K562 (cell line): ENCODE results near the gene NOA1. TPM values are rescaled to one million over a fixed set of nuclear protein-coding genes. Genes with fewer than 3 reads are reported as not detected.

Source experiments
- ATAC-seq: fragments of 200-7000 bp; cut with Tn5 transposase; 3 replicates; pipeline ENCODE4 v1.9.1; 2020; ENCODE audit warnings: moderate library complexity
- BruUV-seq: library from RNA; stranded (reverse); fragments of 400-500 nt; replicated peaks from 2 replicates; lab custom pipeline; 2021; lab: Mats Ljungman, UMichigan
- CTCF ChIA-PET: fragments of 300-600 bp; formaldehyde crosslinking; extraction: SDS; loops from one replicate; lab custom pipeline; 2021; ENCODE audit warnings: low intra/inter-chr PET ratio; lab: Yijun Ruan, JAX
- POLR2A ChIA-PET: fragments of 300-600, 350-650 bp; sonication (Branson Sonifier 250); formaldehyde crosslinking; extraction: SDS; loops from one replicate; lab custom pipeline; 2021; ENCODE audit warnings: antibody characterized with exemption, inconsistent platforms; lab: Yijun Ruan, JAX
- DNase-seq, 4 experiments: peaks; one replicate each; pipeline versions ENCODE4 v3.0.0 to v3.0.0-alpha.2; 2011 to 2018; ENCODE audit warnings: low spot score in 3 of 4, mixed read lengths in 3 of 4; ENCODE audit errors: extremely low read depth in 1 of 4
- FAIRE-seq: peaks from 2 replicates; lab custom pipeline; 2011; peaks lifted over from hg19 to GRCh38; lab: Jason Lieb, UNC
- H2AFZ ChIP-seq: 2 replicates; pipeline ENCODE4 v1.6.0; 2011; ENCODE audit warnings: low read depth, low read length, control low read depth, inconsistent platforms
- H3K27ac ChIP-seq: fragments of 200-600 bp; 3 replicates; pipeline ENCODE4 v1.8.0; 2011; ENCODE audit warnings: low read depth, mild to moderate bottlenecking, control low read depth, inconsistent platforms, low read length, moderate library complexity, mixed read lengths; ENCODE audit errors: extremely low read depth
- H3K27me3 ChIP-seq, 2 experiments: fragments of 300-600 bp in 1 of 2; 2 replicates in 1 of 2; 3 replicates in 1 of 2; pipeline versions ENCODE4 v1.6.0 to v1.8.0; 2011; ENCODE audit warnings: inconsistent platforms in 2 of 2, low read length in 2 of 2, mild to moderate bottlenecking in 1 of 2, mixed read lengths in 1 of 2, moderate library complexity in 1 of 2; ENCODE audit not compliant: control insufficient read depth in 2 of 2, insufficient read depth in 2 of 2
- H3K36me3 ChIP-seq: fragments of 300-600 bp; 3 replicates; pipeline ENCODE4 v1.8.0; 2011; ENCODE audit warnings: mild to moderate bottlenecking, low read length, inconsistent platforms; ENCODE audit not compliant: control insufficient read depth, insufficient read depth
- H3K4me1 ChIP-seq, 2 experiments: fragments of 200-600 bp in 1 of 2; replicated peaks in 1 of 2; 2 replicates in 1 of 2; 3 replicates in 1 of 2; pipeline versions ENCODE4 v1.5.1 to v1.8.0; 2011; ENCODE audit warnings: inconsistent platforms in 2 of 2, low read length in 2 of 2, mild to moderate bottlenecking in 1 of 2, mixed read lengths in 1 of 2, moderate library complexity in 1 of 2; ENCODE audit not compliant: control insufficient read depth in 2 of 2, insufficient read depth in 2 of 2
- H3K4me2 ChIP-seq: 2 replicates; pipeline ENCODE4 v1.6.1; 2011; ENCODE audit warnings: low read length, control low read depth, inconsistent platforms, mixed read lengths; ENCODE audit not compliant: insufficient read depth
- H3K4me3 ChIP-seq: fragments of 200-600 bp; sonication (generic), shearing (Covaris generic); 2 replicates; pipeline ENCODE4 v1.5.1; 2016; ENCODE audit warnings: control low read depth, inconsistent platforms
- H3K79me2 ChIP-seq: fragments of 200-600 bp; 3 replicates; pipeline ENCODE4 v1.8.0; 2011; ENCODE audit warnings: low read length, inconsistent platforms; ENCODE audit not compliant: control insufficient read depth, insufficient read depth
- H3K9ac ChIP-seq, 2 experiments: 2 replicates each; pipeline versions ENCODE4 v1.6.0 to v1.6.1; 2011; ENCODE audit warnings: low read depth in 2 of 2, low read length in 2 of 2, control low read depth in 1 of 2, inconsistent platforms in 1 of 2, mild to moderate bottlenecking in 1 of 2, mixed read lengths in 1 of 2; ENCODE audit not compliant: insufficient read depth in 1 of 2
- H3K9me1 ChIP-seq: one replicate; pipeline ENCODE4 v1.6.0; 2011; ENCODE audit warnings: inconsistent platforms, mild to moderate bottlenecking, low read length, moderate library complexity; ENCODE audit not compliant: control insufficient read depth, insufficient read depth
- H3K9me3 ChIP-seq: replicated peaks from 2 replicates; pipeline ENCODE4 v1.5.1; 2011; ENCODE audit warnings: low read depth, low read length, inconsistent platforms; ENCODE audit not compliant: control insufficient read depth, insufficient read depth
- H4K20me1 ChIP-seq: replicated peaks from 2 replicates; pipeline ENCODE4 v1.6.1; 2011; ENCODE audit warnings: low read length, inconsistent platforms, mixed read lengths; ENCODE audit not compliant: control insufficient read depth, insufficient read depth
- CCNT2 ChIP-seq: IDR thresholded peaks from 2 replicates; pipeline ENCODE4 v1.6.1; 2011; ENCODE audit warnings: borderline replicate concordance, low read depth, mild to moderate bottlenecking, moderate library complexity, mixed read lengths, low read length; ENCODE audit not compliant: insufficient read length; ENCODE audit errors: extremely low read depth
- CHAMP1 ChIP-seq: fragments of 450-650 bp; IDR thresholded peaks from 2 replicates; pipeline ENCODE4 v1.6.1; 2016; ENCODE audit warnings: mild to moderate bottlenecking
- E2F3 ChIP-seq: fragments of 250-450 bp; sonication (Bioruptor Pico); IDR thresholded peaks from 2 replicates; pipeline ENCODE4 v1.4.0; 2020; ENCODE audit warnings: mild to moderate bottlenecking
- ETV1 ChIP-seq: fragments of 450-650 bp; conservative IDR thresholded peaks from 2 replicates; pipeline ENCODE4 v1.6.1; 2016; ENCODE audit warnings: missing genetic modification characterization, control low read depth, low read depth, missing compliant biosample characterization
- FOXA3 ChIP-seq, 2 experiments: fragments of 450-650 bp in 1 of 2; sonication (generic) in 1 of 2; formaldehyde crosslinking; IDR thresholded peaks in 1 of 2; conservative IDR thresholded peaks in 1 of 2; 2 replicates each; pipeline versions ENCODE4 v1.4.0 to v1.8.0; 2020 to 2022; ENCODE audit warnings: mild to moderate bottlenecking in 2 of 2, missing genetic modification reagents in 1 of 2
- FOXM1 ChIP-seq, 2 experiments: fragments of 450-650 bp in 1 of 2; sonication (generic) in 1 of 2; formaldehyde crosslinking in 1 of 2; IDR thresholded peaks; 2 replicates each; pipeline versions ENCODE4 v1.6.1 to v1.9.0; 2017 to 2022; ENCODE audit warnings: low read depth in 2 of 2, mild to moderate bottlenecking in 2 of 2, missing genetic modification reagents in 1 of 2, moderate library complexity in 1 of 2
- PRMT5 ChIP-seq: sonication (generic); formaldehyde crosslinking; IDR thresholded peaks from 2 replicates; pipeline ENCODE4 v1.5.0; 2020; ENCODE audit warnings: missing genetic modification reagents
- RB1 ChIP-seq: fragments of 450-650 bp; IDR thresholded peaks from 2 replicates; pipeline ENCODE4 v1.6.1; 2017; ENCODE audit warnings: low read depth, mild to moderate bottlenecking
- ZC3H8 ChIP-seq: fragments of 450-650 bp; IDR thresholded peaks from 2 replicates; pipeline ENCODE4 v1.6.1; 2017
- ZNF174 ChIP-seq: fragments of 250-450 bp; sonication (Bioruptor Pico); IDR thresholded peaks from 2 replicates; pipeline ENCODE4 v1.4.0; 2020; ENCODE audit warnings: mild to moderate bottlenecking
- ZNF551 ChIP-seq: fragments of 250-450 bp; sonication (Bioruptor Pico); IDR thresholded peaks from 2 replicates; pipeline ENCODE4 v1.5.0; 2021; ENCODE audit warnings: mild to moderate bottlenecking, moderate library complexity
- ZNF75A ChIP-seq: fragments of 450-650 bp; formaldehyde crosslinking; IDR thresholded peaks from 2 replicates; pipeline ENCODE4 v1.4.0; 2020; ENCODE audit warnings: mild to moderate bottlenecking
- ZNF79 ChIP-seq: fragments of 250-450 bp; sonication (Bioruptor Pico); IDR thresholded peaks from 2 replicates; pipeline ENCODE4 v1.4.0; 2020; ENCODE audit warnings: low read depth, mild to moderate bottlenecking, moderate library complexity
- ZSCAN29 ChIP-seq: fragments of 450-650 bp; IDR thresholded peaks from 2 replicates; pipeline ENCODE4 v1.6.1; 2017
- WGBS: fragments of 100-300 bp; shearing (Covaris generic); methylation state at CpG from one replicate; pipeline ENCODE4 v1.1.6; 2016; ENCODE audit warnings: low coverage, mixed read lengths; ENCODE audit not compliant: insufficient coverage; ENCODE audit errors: missing lambda C conversion rate; 5-methylcytosine and 5-hydroxymethylcytosine counted together
- in situ Hi-C: fragments of 300-500 bp; cut with MboI; formaldehyde crosslinking; loops from 4 replicates; pipeline ENCODE4 v1.15.0; 2018; ENCODE audit warnings: inconsistent platforms, mixed read lengths
- intact Hi-C: fragments of 100-400 bp; cut with micrococcal nuclease; formaldehyde crosslinking; loops from 2 replicates; pipeline ENCODE4 v1.14.2; 2022
- polyA plus RNA-seq, 8 experiments: library from polyadenylated mRNA; depleted of rRNA in 4 of 8; stranded (reverse) in 5 of 8; unstranded in 3 of 8; fragments of >200 nt; fragmentation: Nextera tagmentation in 2 of 8; fragmentation: Illumina TruSeq in 1 of 8; extraction: Ambion mirVana in 2 of 8; extraction: Trizol in 1 of 8; gene quantifications; 2 replicates each; pipeline versions ENCODE4 v1.2.1 to v1.2.3, GENCODE V29; 2011 to 2014; ENCODE audit warnings: inconsistent platforms in 1 of 8, missing spikeins in 1 of 8
- total RNA-seq, 7 experiments: library from RNA; depleted of rRNA in 6 of 7; stranded (reverse); fragments of >200 nt in 6 of 7; fragmentation: Illumina TruSeq in 2 of 7; extraction: Trizol in 2 of 7; gene quantifications; 2 replicates each; pipeline versions ENCODE4 v1.2.1 to v1.2.3, GENCODE V29; 2011 to 2021; ENCODE audit warnings: low replicate concordance in 1 of 7

Gene NOA1
- total and polyA plus RNA-seq, 9 of the 15 experiments (the other 6 are each of a cell fraction or from before 2014, with no cell fraction given) = 2.6 to 26.6 (median 16.7) TPM

GRCh38 chr4:56971383-56971782 is 6.0 kb downstream of the NOA1 start:
- H3K36me3 ChIP-seq = peaks cover 82% of the 10 kb centered on the region
- H3K9me1 ChIP-seq = no peaks in the 10 kb centered on the region
- intact Hi-C loops = no loop called here
- ChIA-PET POLR2A (interaction anchor here (1.3 kb wide), 1 partner anchor 11 kb away, joined by 6 read pairs; no protein-coding TSS in a partner anchor), CTCF (no interaction called here)
- H3K4me3 ChIP-seq = no peak overlapping the region
- peaks cover 28% of the 10 kb centered on the region for H3K79me2 ChIP-seq
- no peak overlapping the region for H3K4me2 ChIP-seq
- 94% methylated on average over 2 of the region's 2 CpGs for WGBS
- no peak for TF ChIP-seq ETV1 (tag)
- TF ChIP-seq FOXM1 (IDR thresholded peaks at IDR 0.05; ENCODE audit: low read depth) = no peak
- TF ChIP-seq FOXM1 (CRISPR knock-in tag; IDR thresholded peaks at IDR 0.05; ENCODE audit: low read depth) = no peak
- TF ChIP-seq CCNT2 = no peak
- TF ChIP-seq E2F3 = no peak
- no peak for TF ChIP-seq ZNF75A (CRISPR knock-in tag)
- no peak for TF ChIP-seq RB1
- TF ChIP-seq ZNF174 (CRISPR knock-in tag) = no peak
- no peak for TF ChIP-seq ZNF551 (CRISPR knock-in tag)
- no peak for TF ChIP-seq ZC3H8
- TF ChIP-seq CHAMP1 = no peak
- TF ChIP-seq PRMT5 (CRISPR knock-in tag) = no peak
- no peak for TF ChIP-seq FOXA3 (CRISPR knock-in tag; conservative IDR thresholded peaks at IDR 0.05 in 1 of 2, IDR thresholded peaks at IDR 0.05 in 1 of 2)
- no peak for TF ChIP-seq ZSCAN29
- TF ChIP-seq ZNF79 (CRISPR knock-in tag) = no peak
- no peaks in the 10 kb centered on the region for H3K27me3 ChIP-seq
- FAIRE-seq (no peak), ATAC-seq (no peak), DNase-seq (no peak)
- H3K27ac ChIP-seq = no peak overlapping the region
- H3K9me3 ChIP-seq = no peaks in the 10 kb centered on the region; the same call in 1 of the 2 replicates
- peaks cover 6% of the 10 kb centered on the region for H4K20me1 ChIP-seq
- H3K9ac ChIP-seq = no peak overlapping the region
- BruUV-seq = no TSS peak
- peaks cover 5 to 7% of the 10 kb centered on the region in 2 experiments; a peak in 4 of 5 replicates for H3K4me1 ChIP-seq
- no peak overlapping the region for H2AFZ ChIP-seq
- in situ Hi-C loops = no loop called here
